GM21737 (cell line): ENCODE results near the gene DSP.

Experiments used
- ATAC-seq: cut with Tn5 transposase; IDR thresholded peaks from one replicate; pipeline ENCODE4 v1.9.1; 2021; ENCODE audit warnings: mild to moderate bottlenecking, moderate library complexity; ENCODE audit not compliant: unreplicated experiment

Gene DSP

GRCh38 chr6:7541175-7542064 lies at the start of gene DSP:
TSS of gene DSP (plus strand) at chr6:7541671. CDS start at chr6:7541916, 245 bp downstream.
- ATAC-seq = no peak

GRCh38 chr6:7493866-7494265 lies 47.6 kb upstream of the DSP start:
- ATAC-seq = no peak

GRCh38 chr6:7494638-7495037 lies 46.8 kb upstream of the DSP start:
- ATAC-seq = no peak

GRCh38 chr6:7496266-7496875 lies 45.1 kb upstream of the DSP start:
- ATAC-seq = no peak

GRCh38 chr6:7500752-7501282 lies 40.7 kb upstream of the DSP start:
- ATAC-seq = no peak

- no peak for ATAC-seq
These were observed 38.7 kb upstream of the DSP start for GRCh38 chr6:7502743-7503142.

- ATAC-seq = no peak
These were observed 37.4 kb upstream of the DSP start for GRCh38 chr6:7504041-7504440.

- ATAC-seq = no peak
These were observed 36.2 kb upstream of the DSP start for GRCh38 chr6:7505189-7505699.

GRCh38 chr6:7507600-7507999 lies 33.9 kb upstream of the DSP start:
- ATAC-seq = no peak

GRCh38 chr6:7512320-7512719 lies 29.2 kb upstream of the DSP start:
- no peak for ATAC-seq

- ATAC-seq = no peak
These were observed 27.9 kb upstream of the DSP start for GRCh38 chr6:7513529-7513928.

GRCh38 chr6:7515363-7515762 lies 26.1 kb upstream of the DSP start:
- ATAC-seq = no peak

- ATAC-seq = no peak
These were observed 22.6 kb upstream of the DSP start for GRCh38 chr6:7518877-7519276.

- no peak for ATAC-seq
These were observed 18.6 kb upstream of the DSP start for GRCh38 chr6:7522873-7523272.

- ATAC-seq = no peak
These were observed 17.5 kb upstream of the DSP start for GRCh38 chr6:7523922-7524321.

- no peak for ATAC-seq
These were observed 14.7 kb upstream of the DSP start for GRCh38 chr6:7526755-7527154.

GRCh38 chr6:7528565-7528964 lies 12.9 kb upstream of the DSP start:
- no peak for ATAC-seq

- no peak for ATAC-seq
These were observed 12.3 kb upstream of the DSP start for GRCh38 chr6:7529141-7529540.

- ATAC-seq = no peak
These were observed 9.2 kb upstream of the DSP start for GRCh38 chr6:7532232-7532631.

- no peak for ATAC-seq
These were observed 8.7 kb upstream of the DSP start for GRCh38 chr6:7532821-7533220.

- ATAC-seq = no peak
These were observed 7.3 kb upstream of the DSP start for GRCh38 chr6:7534192-7534591.

GRCh38 chr6:7535498-7535897 lies 6.0 kb upstream of the DSP start:
- ATAC-seq = no peak
